Measurements from ENCODE around the gene SVBP.

DNA sequence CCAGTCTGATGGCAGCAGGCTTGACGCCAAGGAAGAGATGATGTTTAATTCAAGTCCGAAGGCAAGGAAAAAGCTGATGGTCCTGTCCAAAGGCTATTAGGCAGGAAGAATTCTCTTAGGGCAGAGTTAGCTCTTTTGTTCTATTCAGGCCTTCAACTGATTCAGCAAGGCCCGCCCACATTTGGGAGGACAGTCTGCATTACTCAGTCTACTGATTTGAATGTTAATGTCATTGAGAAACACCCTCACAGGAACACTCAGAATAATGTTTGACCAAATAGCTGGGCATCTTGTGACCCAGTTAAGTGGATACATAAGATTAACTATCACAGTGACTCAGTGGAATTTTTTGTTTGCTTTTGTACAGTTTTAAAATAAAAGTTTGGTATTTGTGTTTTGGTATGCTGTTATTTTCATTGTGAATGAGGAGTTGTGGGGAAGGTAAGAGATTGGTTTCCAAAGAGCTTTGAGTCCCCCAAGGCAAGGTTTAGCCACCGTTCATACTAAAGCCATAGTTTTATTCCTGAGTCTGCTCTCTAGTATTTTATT, 27.5 kb upstream of the SVBP start:
- TF ChIP-seq ZNF626 (tag by site-specific recombination; IDR thresholded peaks at IDR 0.05): no peak
- TF ChIP-seq, protein P1, sequence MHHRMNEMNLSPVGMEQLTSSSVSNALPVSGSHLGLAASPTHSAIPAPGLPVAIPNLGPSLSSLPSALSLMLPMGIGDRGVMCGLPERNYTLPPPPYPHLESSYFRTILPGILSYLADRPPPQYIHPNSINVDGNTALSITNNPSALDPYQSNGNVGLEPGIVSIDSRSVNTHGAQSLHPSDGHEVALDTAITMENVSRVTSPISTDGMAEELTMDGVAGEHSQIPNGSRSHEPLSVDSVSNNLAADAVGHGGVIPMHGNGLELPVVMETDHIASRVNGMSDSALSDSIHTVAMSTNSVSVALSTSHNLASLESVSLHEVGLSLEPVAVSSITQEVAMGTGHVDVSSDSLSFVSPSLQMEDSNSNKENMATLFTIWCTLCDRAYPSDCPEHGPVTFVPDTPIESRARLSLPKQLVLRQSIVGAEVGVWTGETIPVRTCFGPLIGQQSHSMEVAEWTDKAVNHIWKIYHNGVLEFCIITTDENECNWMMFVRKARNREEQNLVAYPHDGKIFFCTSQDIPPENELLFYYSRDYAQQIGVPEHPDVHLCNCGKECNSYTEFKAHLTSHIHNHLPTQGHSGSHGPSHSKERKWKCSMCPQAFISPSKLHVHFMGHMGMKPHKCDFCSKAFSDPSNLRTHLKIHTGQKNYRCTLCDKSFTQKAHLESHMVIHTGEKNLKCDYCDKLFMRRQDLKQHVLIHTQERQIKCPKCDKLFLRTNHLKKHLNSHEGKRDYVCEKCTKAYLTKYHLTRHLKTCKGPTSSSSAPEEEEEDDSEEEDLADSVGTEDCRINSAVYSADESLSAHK (tag by site-specific recombination; IDR thresholded peaks at IDR 0.05): no peak
- TF ChIP-seq ZNF776 (tag by site-specific recombination; IDR thresholded peaks at IDR 0.05; ENCODE audit: borderline replicate concordance): no peak
- no peak for TF ChIP-seq ZNF121 (tag by site-specific recombination; IDR thresholded peaks at IDR 0.05)
- TF ChIP-seq, protein P2, sequence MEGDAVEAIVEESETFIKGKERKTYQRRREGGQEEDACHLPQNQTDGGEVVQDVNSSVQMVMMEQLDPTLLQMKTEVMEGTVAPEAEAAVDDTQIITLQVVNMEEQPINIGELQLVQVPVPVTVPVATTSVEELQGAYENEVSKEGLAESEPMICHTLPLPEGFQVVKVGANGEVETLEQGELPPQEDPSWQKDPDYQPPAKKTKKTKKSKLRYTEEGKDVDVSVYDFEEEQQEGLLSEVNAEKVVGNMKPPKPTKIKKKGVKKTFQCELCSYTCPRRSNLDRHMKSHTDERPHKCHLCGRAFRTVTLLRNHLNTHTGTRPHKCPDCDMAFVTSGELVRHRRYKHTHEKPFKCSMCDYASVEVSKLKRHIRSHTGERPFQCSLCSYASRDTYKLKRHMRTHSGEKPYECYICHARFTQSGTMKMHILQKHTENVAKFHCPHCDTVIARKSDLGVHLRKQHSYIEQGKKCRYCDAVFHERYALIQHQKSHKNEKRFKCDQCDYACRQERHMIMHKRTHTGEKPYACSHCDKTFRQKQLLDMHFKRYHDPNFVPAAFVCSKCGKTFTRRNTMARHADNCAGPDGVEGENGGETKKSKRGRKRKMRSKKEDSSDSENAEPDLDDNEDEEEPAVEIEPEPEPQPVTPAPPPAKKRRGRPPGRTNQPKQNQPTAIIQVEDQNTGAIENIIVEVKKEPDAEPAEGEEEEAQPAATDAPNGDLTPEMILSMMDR (tag by site-specific recombination; IDR thresholded peaks at IDR 0.05): no peak
- no peak for TF ChIP-seq ZNF248 (tag by site-specific recombination; IDR thresholded peaks at IDR 0.05)
- TF ChIP-seq, protein P3, sequence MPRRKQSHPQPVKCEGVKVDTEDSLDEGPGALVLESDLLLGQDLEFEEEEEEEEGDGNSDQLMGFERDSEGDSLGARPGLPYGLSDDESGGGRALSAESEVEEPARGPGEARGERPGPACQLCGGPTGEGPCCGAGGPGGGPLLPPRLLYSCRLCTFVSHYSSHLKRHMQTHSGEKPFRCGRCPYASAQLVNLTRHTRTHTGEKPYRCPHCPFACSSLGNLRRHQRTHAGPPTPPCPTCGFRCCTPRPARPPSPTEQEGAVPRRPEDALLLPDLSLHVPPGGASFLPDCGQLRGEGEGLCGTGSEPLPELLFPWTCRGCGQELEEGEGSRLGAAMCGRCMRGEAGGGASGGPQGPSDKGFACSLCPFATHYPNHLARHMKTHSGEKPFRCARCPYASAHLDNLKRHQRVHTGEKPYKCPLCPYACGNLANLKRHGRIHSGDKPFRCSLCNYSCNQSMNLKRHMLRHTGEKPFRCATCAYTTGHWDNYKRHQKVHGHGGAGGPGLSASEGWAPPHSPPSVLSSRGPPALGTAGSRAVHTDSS (tag by site-specific recombination; IDR thresholded peaks at IDR 0.05): no peak
- no peak for TF ChIP-seq ZNF155 (tag by site-specific recombination; IDR thresholded peaks at IDR 0.05)
- no peak for TF ChIP-seq OVOL3 (tag by site-specific recombination; IDR thresholded peaks at IDR 0.05)
